Left cardiac atrium (tissue), 4 donors: ENCODE results near the gene PIK3IP1. TPM values are rescaled to one million over a fixed set of nuclear protein-coding genes. Genes with fewer than 3 reads are reported as not detected.
A peak's percentile ranks its signal among the peaks of the same experiment; 100 is the strongest.

Source experiments
- ATAC-seq, 2 donors: fragments of 200-7000 bp; cut with Tn5 transposase; one replicate each; pipeline ENCODE4 v1.9.1; 2020; ENCODE audit warnings: mild to moderate bottlenecking in 2 of 2, moderate library complexity in 2 of 2
- DNase-seq: peaks from one replicate; pipeline ENCODE4 v3.0.0-alpha.2; 2020
- intact Hi-C, 2 donors: fragments of 100-400 bp; cut with DNase I; formaldehyde crosslinking; loops; one replicate each; pipeline versions ENCODE4 v1.14.1 to v1.15.1; 2022 to 2023
- long read RNA-seq: library from polyadenylated mRNA; unstranded; transcript quantifications from one replicate; pipeline ENCODE4 v2.0.0, GENCODE V29; 2021
- total RNA-seq, 2 donors: library from RNA; stranded (reverse); fragmentation: NEBNext Ultra II Directional; extraction: Animal tissue kit (Norgen Biotek cat#: 25700); gene quantifications; one replicate each; pipeline ENCODE4 v1.2.1, GENCODE V29; 2021
- donor health status: DM: no; HTN: yes; CAD: no.
- donor health status: DM: no; HTN: yes; CAD: no; lungs with severe emphysema.
- donor health status: DM: yes; HTN: yes; CAD: no.
- donor health status: Dilated cardiomyopathy.

Gene PIK3IP1
- total RNA-seq, result 10 to 100 TPM in 1 of 2 donors, 1 to 10 TPM in 1; 5.2 to 15.6 TPM
- long read RNA-seq, transcript PIK3IP1-201 (6 exons, 2,467 nt), result major isoform, 6 of 11 reads
- long read RNA-seq, partial matches to known transcripts, result 4 of 11 reads
- long read RNA-seq, other reads (novel, unspliced or antisense), result 0 of 11 reads

GRCh38 chr22:31292236-31292989 lies at the start of gene PIK3IP1:
TSS of gene PIK3IP1 (minus strand) at chr22:31292488. CDS start at chr22:31292344, 144 bp downstream.
- peak; percentile 88 for DNase-seq
- intact Hi-C loops, result no loop called here
- ATAC-seq, result peak; percentile 71 to 72

- intact Hi-C loops, result loop anchor here (10.0 kb wide), 3 partner anchors 53 to 293 kb away; partner anchors contain the start of genes DRG1 (in 1 of the 2) and SFI1 (in 1 of the 2)
- ATAC-seq, result no peak
- DNase-seq, result no peak
These were observed 49.2 kb upstream of the PIK3IP1 start for GRCh38 chr22:31341386-31342088.

GRCh38 chr22:31340765-31341247 lies 48.5 kb upstream of the PIK3IP1 start:
- DNase-seq (no peak), ATAC-seq (no peak)
- intact Hi-C loops, result loop anchor here (10.0 kb wide), 3 partner anchors 54 to 294 kb away; partner anchors contain the start of genes DRG1 (in 1 of the 2) and SFI1 (in 1 of the 2)

- ATAC-seq, result no peak
- intact Hi-C loops, result loop anchor here (10.0 kb wide), 3 partner anchors 54 to 294 kb away; partner anchors contain the start of genes DRG1 (in 1 of the 2) and SFI1 (in 1 of the 2)
- DNase-seq, result no peak
These were observed 48.1 kb upstream of the PIK3IP1 start for GRCh38 chr22:31340360-31340759.

GRCh38 chr22:31339148-31339832 lies 47.0 kb upstream of the PIK3IP1 start:
- intact Hi-C loops, result no loop called here
- no peak for DNase-seq
- no peak for ATAC-seq

GRCh38 chr22:31337178-31337577 lies 44.9 kb upstream of the PIK3IP1 start:
- ATAC-seq (no peak), DNase-seq (no peak)
- intact Hi-C loops, result no loop called here

- intact Hi-C loops, result no loop called here
- peak in 1 of 2 donors; percentile 32 for ATAC-seq
- no peak for DNase-seq
These were observed 42.0 kb upstream of the PIK3IP1 start for GRCh38 chr22:31334329-31334728.

GRCh38 chr22:31333641-31334040 lies 41.4 kb upstream of the PIK3IP1 start:
- ATAC-seq (peak in 1 of 2 donors; percentile 35), DNase-seq (no peak)
- intact Hi-C loops, result no loop called here

GRCh38 chr22:31332886-31333285 lies 40.6 kb upstream of the PIK3IP1 start:
- ATAC-seq (no peak), DNase-seq (no peak)
- intact Hi-C loops, result no loop called here

- no peak for DNase-seq
- intact Hi-C loops, result no loop called here
- ATAC-seq, result no peak
These were observed 39.7 kb upstream of the PIK3IP1 start for GRCh38 chr22:31332010-31332409.

- DNase-seq (no peak), ATAC-seq (no peak)
- intact Hi-C loops, result no loop called here
These were observed 37.3 kb upstream of the PIK3IP1 start for GRCh38 chr22:31329453-31330215.

GRCh38 chr22:31329029-31329428 lies 36.7 kb upstream of the PIK3IP1 start:
- ATAC-seq, result no peak
- no peak for DNase-seq
- intact Hi-C loops, result no loop called here

- intact Hi-C loops, result no loop called here
- DNase-seq (no peak), ATAC-seq (no peak)
These were observed 36.3 kb upstream of the PIK3IP1 start for GRCh38 chr22:31328544-31328960.

- peak; percentile 51 to 71 for ATAC-seq
- intact Hi-C loops, result no loop called here
- DNase-seq, result no peak
These were observed 35.7 kb upstream of the PIK3IP1 start for GRCh38 chr22:31327806-31328543.

GRCh38 chr22:31326877-31327276 lies 34.6 kb upstream of the PIK3IP1 start:
- DNase-seq (no peak), ATAC-seq (no peak)
- intact Hi-C loops, result no loop called here

- intact Hi-C loops, result no loop called here
- DNase-seq (no peak), ATAC-seq (no peak)
These were observed 31.6 kb upstream of the PIK3IP1 start for GRCh38 chr22:31323578-31324550.

GRCh38 chr22:31321421-31321820 lies 29.1 kb upstream of the PIK3IP1 start:
- ATAC-seq (no peak), DNase-seq (no peak)
- intact Hi-C loops, result no loop called here
